Mucosa of descending colon (tissue), 3 donors: Measurements from ENCODE around the gene RSPH9. TPM values are rescaled to one million over a fixed set of nuclear protein-coding genes. Genes with fewer than 3 reads are reported as not detected.

ENCODE experiments used
- ATAC-seq: fragments of 200-7000 bp; cut with Tn5 transposase; one replicate; pipeline ENCODE4 v1.9.1; 2020; ENCODE audit warnings: mild to moderate bottlenecking, moderate library complexity
- DNase-seq, 3 donors: peaks; one replicate each; pipeline ENCODE4 v3.0.0-alpha.2; 2020
- H3K36me3 ChIP-seq: fragments of 200-600 bp; one replicate; pipeline ENCODE4 v1.8.0; 2021; ENCODE audit warnings: low read depth, mild to moderate bottlenecking
- H3K4me1 ChIP-seq: fragments of 200-600 bp; one replicate; pipeline ENCODE4 v1.8.0; 2021; ENCODE audit warnings: low read depth, mild to moderate bottlenecking
- H3K4me3 ChIP-seq: fragments of 200-600 bp; one replicate; pipeline ENCODE4 v1.8.0; 2021; ENCODE audit warnings: mild to moderate bottlenecking
- H3K9me3 ChIP-seq: fragments of 200-600 bp; one replicate; pipeline ENCODE4 v1.8.0; 2021; ENCODE audit warnings: mild to moderate bottlenecking
- intact Hi-C, 2 donors: fragments of 100-400 bp; cut with DNase I in 1 of 2; cut with micrococcal nuclease in 1 of 2; formaldehyde crosslinking; loops; one replicate each; pipeline versions ENCODE4 v1.11.0 to v1.11.1; 2022; cut with DNase I, micrococcal nuclease
- total RNA-seq, 3 donors: library from RNA; stranded (reverse); fragmentation: NEBNext Ultra II Directional in 2 of 3; extraction: Animal tissue kit (Norgen Biotek cat#: 25700) in 2 of 3; gene quantifications; one replicate each; pipeline versions ENCODE4 v1.2.1 to v1.2.4, GENCODE V29; 2021 to 2023
- TF ChIP-seq, protein P1 (sequence below): fragments of 200-600 bp; IDR thresholded peaks from one replicate; pipeline ENCODE4 v1.8.0; 2022; ENCODE audit warnings: antibody characterized with exemption, mild to moderate bottlenecking
- donor health status: DM: no; HTN: no; CAD: no; lungs with moderate emphysema.
- donor health status: DM: no; HTN: no; CAD: no.
- donor health status: DM: no; HTN: yes; CAD: no.

The RSPH9 gene
- total RNA-seq, 3 donors from 2014 or later = 0.12 TPM; not detected in 2

DNA sequence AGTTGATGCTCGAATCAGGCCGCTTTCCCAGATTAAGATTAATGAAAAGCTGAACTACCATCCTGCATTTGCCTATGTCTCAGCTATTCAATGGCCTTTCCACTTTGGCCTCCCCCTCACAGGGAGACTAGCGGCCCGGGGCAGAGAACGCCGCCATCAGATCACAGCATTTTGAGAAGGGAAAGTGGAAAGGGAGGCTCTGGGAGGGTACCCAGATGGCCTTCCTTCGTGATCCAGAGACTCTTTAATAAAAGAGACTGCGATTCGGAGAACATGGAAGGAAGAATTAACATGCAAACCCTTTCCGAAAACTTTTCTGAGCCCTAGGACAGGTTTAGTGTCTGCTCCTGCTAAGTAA, 42.2 kb downstream of the RSPH9 start:
- H3K36me3 ChIP-seq = no peaks in the 10 kb centered on the region
- H3K9me3 ChIP-seq = no peaks in the 10 kb centered on the region
- no peak for DNase-seq
- no peak for ATAC-seq
- H3K4me3 ChIP-seq = peak overlapping the region; percentile 68
- H3K4me1 ChIP-seq = peaks cover 42% of the 10 kb centered on the region
- intact Hi-C loops = no loop called here
- TF ChIP-seq, protein P1, sequence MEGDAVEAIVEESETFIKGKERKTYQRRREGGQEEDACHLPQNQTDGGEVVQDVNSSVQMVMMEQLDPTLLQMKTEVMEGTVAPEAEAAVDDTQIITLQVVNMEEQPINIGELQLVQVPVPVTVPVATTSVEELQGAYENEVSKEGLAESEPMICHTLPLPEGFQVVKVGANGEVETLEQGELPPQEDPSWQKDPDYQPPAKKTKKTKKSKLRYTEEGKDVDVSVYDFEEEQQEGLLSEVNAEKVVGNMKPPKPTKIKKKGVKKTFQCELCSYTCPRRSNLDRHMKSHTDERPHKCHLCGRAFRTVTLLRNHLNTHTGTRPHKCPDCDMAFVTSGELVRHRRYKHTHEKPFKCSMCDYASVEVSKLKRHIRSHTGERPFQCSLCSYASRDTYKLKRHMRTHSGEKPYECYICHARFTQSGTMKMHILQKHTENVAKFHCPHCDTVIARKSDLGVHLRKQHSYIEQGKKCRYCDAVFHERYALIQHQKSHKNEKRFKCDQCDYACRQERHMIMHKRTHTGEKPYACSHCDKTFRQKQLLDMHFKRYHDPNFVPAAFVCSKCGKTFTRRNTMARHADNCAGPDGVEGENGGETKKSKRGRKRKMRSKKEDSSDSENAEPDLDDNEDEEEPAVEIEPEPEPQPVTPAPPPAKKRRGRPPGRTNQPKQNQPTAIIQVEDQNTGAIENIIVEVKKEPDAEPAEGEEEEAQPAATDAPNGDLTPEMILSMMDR = no peak

GRCh38 chr6:43687437-43688347, 42.9 kb downstream of the RSPH9 start, which contains the start of gene MRPS18A:
TSS of gene MRPS18A (minus strand) at chr6:43687791. CDS start at chr6:43687779, 12 bp downstream.
- intact Hi-C loops = no loop called here
- TF ChIP-seq, protein P1 = no peak
- DNase-seq (peak; percentile 90 to 91 (median 91)), ATAC-seq (peak; percentile 93)
- Histone ChIP-seq H3K36me3 (no peaks in the 10 kb centered on the region), H3K4me1 (peaks cover 36% of the 10 kb centered on the region), H3K9me3 (no peaks in the 10 kb centered on the region), H3K4me3 (peak within 1 kb of the TSS; percentile 68)

DNA sequence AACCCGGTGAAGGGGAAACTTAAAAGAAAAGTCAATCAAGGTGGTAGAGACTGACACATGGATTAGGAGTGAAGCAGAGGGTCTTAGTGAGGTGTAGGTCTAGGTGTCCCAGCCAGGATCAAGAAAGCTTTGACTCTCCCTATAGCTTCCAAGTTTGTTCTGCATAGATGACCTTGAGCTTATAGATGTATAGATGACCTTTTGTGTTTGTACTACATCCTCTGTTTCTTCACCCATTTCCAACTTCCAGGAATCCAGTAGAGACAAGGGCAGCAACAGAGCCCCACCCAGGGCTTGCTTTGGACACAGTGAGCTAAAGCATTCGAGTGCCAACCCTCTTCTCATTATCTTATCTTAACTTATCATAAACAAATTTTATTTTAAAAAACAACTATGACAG, 44.6 kb downstream of the RSPH9 start:
- H3K4me1 ChIP-seq = peaks cover 19% of the 10 kb centered on the region
- H3K4me3 ChIP-seq = no peak overlapping the region
- intact Hi-C loops = no loop called here
- no peaks in the 10 kb centered on the region for H3K36me3 ChIP-seq
- ATAC-seq (no peak), DNase-seq (no peak)
- TF ChIP-seq, protein P1 = no peak
- no peaks in the 10 kb centered on the region for H3K9me3 ChIP-seq

GRCh38 chr6:43695215-43695966, 50.6 kb downstream of the RSPH9 start:
- TF ChIP-seq, protein P1 = no peak
- DNase-seq (peak; percentile 85 to 90 (median 86)), ATAC-seq (peak; percentile 91)
- no peaks in the 10 kb centered on the region for H3K9me3 ChIP-seq
- intact Hi-C loops = no loop called here
- H3K4me1 ChIP-seq = peaks cover 33% of the 10 kb centered on the region
- no peak overlapping the region for H3K4me3 ChIP-seq
- no peaks in the 10 kb centered on the region for H3K36me3 ChIP-seq

- intact Hi-C loops = no loop called here
Measured at GRCh38 chr6:43695967-43696291, 51.1 kb downstream of the RSPH9 start.

More at GRCh38 chr6:43695967-43696291, 51.1 kb downstream of the RSPH9 start:
- Histone ChIP-seq H3K4me3 (no peak overlapping the region), H3K36me3 (no peaks in the 10 kb centered on the region), H3K4me1 (peaks cover 33% of the 10 kb centered on the region), H3K9me3 (no peaks in the 10 kb centered on the region)
- TF ChIP-seq, protein P1 = no peak
- DNase-seq (no peak), ATAC-seq (no peak)
